Skeletal muscle satellite cell (primary cell): ENCODE results near the gene MCEE.
"Not testable (repeated sequence)": the region's sequence is repeated elsewhere in the genome, so short reads cannot be mapped to it uniquely, and the experiment has no call there.

ENCODE experiments used
- H3K27me3 ChIP-seq: 2 replicates; pipeline ENCODE4 v1.7.0; 2013; ENCODE audit warnings: low read length; ENCODE audit not compliant: control insufficient read depth, insufficient read depth
- H3K36me3 ChIP-seq: 2 replicates; pipeline ENCODE4 v1.7.0; 2013; ENCODE audit warnings: mild to moderate bottlenecking, control low read depth, low read length; ENCODE audit not compliant: insufficient read depth
- H3K4me1 ChIP-seq: 2 replicates; pipeline ENCODE4 v1.7.0; 2013; ENCODE audit warnings: low read length; ENCODE audit not compliant: control insufficient read depth, insufficient read depth
- H3K4me2 ChIP-seq: 2 replicates; pipeline ENCODE4 v1.7.0; 2013; ENCODE audit warnings: mild to moderate bottlenecking, low read length
- H3K4me3 ChIP-seq: 2 replicates; pipeline ENCODE4 v1.7.0; 2013; ENCODE audit warnings: low read length
- H3K9ac ChIP-seq: 2 replicates; pipeline ENCODE4 v1.7.0; 2013; ENCODE audit warnings: mild to moderate bottlenecking, low read depth, low read length, moderate library complexity
- H3K9me3 ChIP-seq: replicated peaks from 2 replicates; pipeline ENCODE4 v1.7.0; 2013; ENCODE audit warnings: mild to moderate bottlenecking, control low read depth, low read length

The MCEE gene

GRCh38 chr2:71125506-71126294 lies 4.3 kb downstream of the MCEE start:
- H3K9me3 ChIP-seq = no peaks in the 10 kb centered on the region
- no peak overlapping the region for H3K9ac ChIP-seq
- H3K4me2 ChIP-seq = no peak overlapping the region
- H3K27me3 ChIP-seq = no peaks in the 10 kb centered on the region
- H3K36me3 ChIP-seq = no peaks in the 10 kb centered on the region
- peaks cover 10% of the 10 kb centered on the region for H3K4me1 ChIP-seq
- H3K4me3 ChIP-seq = no peak overlapping the region

GRCh38 chr2:71122387-71123298 lies 7.4 kb downstream of the MCEE start:
- Histone ChIP-seq H3K9ac (no peak overlapping the region), H3K27me3 (no peaks in the 10 kb centered on the region), H3K4me2 (no peak overlapping the region), H3K4me3 (no peak overlapping the region), H3K4me1 (peaks cover 6% of the 10 kb centered on the region), H3K9me3 (no peaks in the 10 kb centered on the region), H3K36me3 (peaks cover 9% of the 10 kb centered on the region)

- H3K4me3 ChIP-seq = no peak overlapping the region
- no peak overlapping the region for H3K9ac ChIP-seq
- peaks cover 6% of the 10 kb centered on the region for H3K4me1 ChIP-seq
- no peak overlapping the region for H3K4me2 ChIP-seq
- no peaks in the 10 kb centered on the region for H3K9me3 ChIP-seq
- no peaks in the 10 kb centered on the region for H3K27me3 ChIP-seq
- peaks cover 9% of the 10 kb centered on the region for H3K36me3 ChIP-seq
Measured at GRCh38 chr2:71121479-71121878, 8.6 kb downstream of the MCEE start.

- peaks cover 6% of the 10 kb centered on the region for H3K4me1 ChIP-seq
- H3K27me3 ChIP-seq = no peaks in the 10 kb centered on the region
- no peak overlapping the region for H3K4me3 ChIP-seq
- no peaks in the 10 kb centered on the region for H3K9me3 ChIP-seq
- H3K9ac ChIP-seq = no peak overlapping the region
- peaks cover 12% of the 10 kb centered on the region for H3K36me3 ChIP-seq
- no peak overlapping the region for H3K4me2 ChIP-seq
Measured at GRCh38 chr2:71120195-71120594, 9.8 kb downstream of the MCEE start.

GRCh38 chr2:71117063-71117462 lies 13.0 kb downstream of the MCEE start:
- no peaks in the 10 kb centered on the region for H3K27me3 ChIP-seq
- no peaks in the 10 kb centered on the region for H3K4me1 ChIP-seq
- H3K9me3 ChIP-seq = no peaks in the 10 kb centered on the region
- peaks cover 12% of the 10 kb centered on the region for H3K36me3 ChIP-seq
- no peak overlapping the region for H3K4me3 ChIP-seq
- H3K9ac ChIP-seq = no peak overlapping the region
- no peak overlapping the region for H3K4me2 ChIP-seq

GRCh38 chr2:71113843-71114242 lies 16.2 kb downstream of the MCEE start:
- H3K27me3 ChIP-seq = no peaks in the 10 kb centered on the region
- no peak overlapping the region for H3K4me2 ChIP-seq

GRCh38 chr2:71108091-71108490 lies 21.9 kb downstream of the MCEE start:
- H3K36me3 ChIP-seq = no peaks in the 10 kb centered on the region
- H3K4me3 ChIP-seq = no peak overlapping the region
- H3K9ac ChIP-seq = no peak overlapping the region
- H3K27me3 ChIP-seq = no peaks in the 10 kb centered on the region
- H3K4me2 ChIP-seq = no peak overlapping the region
- no peaks in the 10 kb centered on the region for H3K9me3 ChIP-seq
- H3K4me1 ChIP-seq = no peaks in the 10 kb centered on the region

More at GRCh38 chr2:71113843-71114242, 16.2 kb downstream of the MCEE start:
- no peak overlapping the region for H3K4me3 ChIP-seq
- H3K9me3 ChIP-seq = no peaks in the 10 kb centered on the region
- H3K9ac ChIP-seq = no peak overlapping the region
- peaks cover 7% of the 10 kb centered on the region for H3K36me3 ChIP-seq
- H3K4me1 ChIP-seq = no peaks in the 10 kb centered on the region

- H3K4me1 ChIP-seq, H3K9me3 ChIP-seq, H3K4me2 ChIP-seq, H3K9ac ChIP-seq, H3K27me3 ChIP-seq, H3K4me3 ChIP-seq, H3K36me3 ChIP-seq: not testable (repeated sequence)
Measured at GRCh38 chr2:71106463-71106862, 23.6 kb downstream of the MCEE start.

- no peaks in the 10 kb centered on the region for H3K27me3 ChIP-seq
- H3K9me3 ChIP-seq = no peaks in the 10 kb centered on the region
- H3K4me1 ChIP-seq = peaks cover 9% of the 10 kb centered on the region
- H3K4me2 ChIP-seq = no peak overlapping the region
- no peak overlapping the region for H3K9ac ChIP-seq
- H3K36me3 ChIP-seq = no peaks in the 10 kb centered on the region
- no peak overlapping the region for H3K4me3 ChIP-seq
Measured at GRCh38 chr2:71103809-71104208, 26.2 kb downstream of the MCEE start.

GRCh38 chr2:71102981-71103681 lies 26.9 kb downstream of the MCEE start:
- no peaks in the 10 kb centered on the region for H3K36me3 ChIP-seq
- H3K9ac ChIP-seq = no peak overlapping the region
- no peak overlapping the region for H3K4me3 ChIP-seq
- H3K4me2 ChIP-seq = no peak overlapping the region
- H3K4me1 ChIP-seq = peaks cover 9% of the 10 kb centered on the region
- H3K9me3 ChIP-seq = no peaks in the 10 kb centered on the region
- H3K27me3 ChIP-seq = no peaks in the 10 kb centered on the region

GRCh38 chr2:71101656-71102055 lies 28.4 kb downstream of the MCEE start:
- Histone ChIP-seq H3K9me3 (no peaks in the 10 kb centered on the region), H3K9ac (no peak overlapping the region), H3K27me3 (no peaks in the 10 kb centered on the region), H3K4me1 (peaks cover 9% of the 10 kb centered on the region), H3K36me3 (no peaks in the 10 kb centered on the region), H3K4me3 (no peak overlapping the region), H3K4me2 (no peak overlapping the region)
